ENCODE measurements around the gene LRRC8B.

LRRC8B gene

DNA sequence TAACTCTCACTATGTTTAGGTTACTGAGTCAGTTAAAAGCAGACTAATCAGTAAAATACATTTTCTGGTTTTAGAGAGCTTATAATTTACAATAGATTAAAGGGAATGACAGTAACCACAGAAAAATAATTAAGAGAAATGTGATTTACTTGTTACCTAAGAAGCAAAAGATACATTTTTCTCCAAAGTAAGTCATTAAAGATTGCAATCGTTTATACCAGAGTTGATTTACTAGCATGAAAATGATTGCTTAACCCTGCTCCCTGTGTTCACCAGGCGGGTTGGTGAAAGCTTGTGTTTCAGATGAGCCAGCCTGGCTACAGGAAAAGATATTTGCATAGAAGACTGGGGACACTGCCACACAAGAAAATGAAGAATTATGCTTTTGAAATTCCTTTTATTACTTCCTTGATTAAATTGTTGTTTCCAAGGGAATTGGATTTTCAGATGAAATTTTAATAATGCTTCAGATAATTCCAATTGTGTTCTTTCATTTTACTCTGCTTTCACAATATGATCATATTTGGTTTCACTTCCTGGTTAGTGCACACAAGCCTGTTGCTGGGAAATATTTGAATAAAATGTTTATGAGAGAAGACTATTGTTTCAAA, 27.9 kb downstream of the LRRC8B start:
- H3K9me3 Mint-ChIP-seq: no peaks in the 10 kb centered on the region
- peak overlapping the region; percentile 53 for H3K4me3 Mint-ChIP-seq
- peak overlapping the region; percentile 65 for H3K27ac Mint-ChIP-seq
- peaks cover 94% of the 10 kb centered on the region for H3K4me1 Mint-ChIP-seq
- peaks cover 50% of the 10 kb centered on the region for H3K36me3 Mint-ChIP-seq
- no peaks in the 10 kb centered on the region for H3K27me3 Mint-ChIP-seq

DNA sequence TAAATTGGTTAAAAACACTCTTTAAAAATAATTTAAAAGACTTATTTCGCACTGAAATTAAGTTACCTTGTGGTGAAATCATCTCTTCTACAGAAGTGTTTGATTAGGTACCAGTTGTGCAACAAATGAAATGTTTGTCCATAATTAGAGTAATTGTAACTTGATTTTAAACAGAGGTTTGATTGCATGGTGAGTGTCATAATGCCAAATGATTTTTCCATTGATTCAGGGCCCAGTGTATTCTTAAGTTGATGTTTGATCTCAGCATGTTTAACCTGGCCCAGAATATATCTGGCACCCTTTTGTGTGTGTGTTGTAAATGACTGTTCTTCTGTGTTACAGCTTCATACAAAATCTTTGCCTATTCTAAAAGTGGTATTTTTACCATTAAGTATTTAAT, 28.5 kb downstream of the LRRC8B start:
- Mint-ChIP-seq H3K27me3 (no peaks in the 10 kb centered on the region), H3K4me3 (peak overlapping the region; percentile 53), H3K4me1 (peaks cover 95% of the 10 kb centered on the region), H3K9me3 (no peaks in the 10 kb centered on the region), H3K36me3 (peaks cover 53% of the 10 kb centered on the region), H3K27ac (peak overlapping the region; percentile 55)

DNA sequence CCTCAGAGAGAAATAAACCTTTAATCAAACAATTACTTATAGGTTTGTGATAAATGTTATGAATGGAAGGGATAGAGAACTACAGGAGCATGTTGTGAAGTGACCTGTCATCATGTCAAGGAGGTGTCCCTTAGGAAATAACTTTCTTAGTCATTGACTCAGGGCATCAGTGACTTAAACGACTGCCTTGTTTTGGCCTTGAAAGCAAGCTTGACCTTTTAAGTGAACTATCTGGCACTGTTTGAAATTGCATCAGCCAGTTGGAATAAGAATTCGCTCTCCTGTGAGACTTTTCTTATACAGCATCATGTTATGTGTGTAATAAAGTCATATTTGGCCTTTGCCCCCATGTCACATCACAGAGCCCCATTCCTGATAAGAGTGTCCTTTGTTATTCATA, 30.9 kb downstream of the LRRC8B start:
- Mint-ChIP-seq H3K4me1 (peaks cover 77% of the 10 kb centered on the region), H3K27me3 (no peaks in the 10 kb centered on the region), H3K9me3 (no peaks in the 10 kb centered on the region), H3K4me3 (no peak overlapping the region), H3K36me3 (peaks cover 54% of the 10 kb centered on the region), H3K27ac (peak overlapping the region; percentile 17)

DNA sequence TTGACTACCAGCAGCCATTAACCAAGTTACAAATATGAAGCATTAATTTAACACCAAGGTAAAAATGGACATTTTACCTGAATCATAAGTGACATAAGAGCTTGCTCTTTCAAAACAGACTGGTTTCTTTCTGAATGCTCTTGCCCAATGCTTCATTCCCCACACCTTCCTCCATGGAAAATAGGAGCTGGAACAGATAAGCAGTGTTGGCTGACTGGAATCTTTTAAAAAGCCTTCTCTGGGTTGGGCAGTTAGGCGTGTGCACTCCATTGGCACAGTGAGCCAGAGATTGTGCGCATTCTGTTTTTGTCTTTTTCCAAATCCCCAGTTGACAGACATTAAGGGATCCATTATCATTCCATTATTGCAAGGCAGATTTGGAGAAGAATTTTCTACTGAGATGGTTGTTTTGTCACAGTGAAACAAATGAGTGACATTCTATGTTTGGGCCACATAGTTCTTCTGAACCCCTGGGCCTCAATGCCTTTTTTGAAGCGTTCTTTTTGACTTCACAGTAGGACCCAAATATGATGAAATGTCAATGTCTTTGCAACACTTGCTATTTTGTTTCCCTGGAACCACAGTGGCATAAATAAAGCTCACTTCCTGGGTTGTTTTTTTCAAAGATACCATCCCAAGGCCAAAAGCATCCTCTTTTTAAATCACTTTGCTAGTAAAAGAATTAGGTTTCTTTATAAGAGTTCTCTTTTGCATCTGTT, 32.3 kb downstream of the LRRC8B start:
- Mint-ChIP-seq H3K27me3 (no peaks in the 10 kb centered on the region), H3K4me3 (peak overlapping the region; percentile 26), H3K36me3 (peaks cover 51% of the 10 kb centered on the region), H3K9me3 (no peaks in the 10 kb centered on the region), H3K4me1 (peaks cover 66% of the 10 kb centered on the region), H3K27ac (peak overlapping the region; percentile 92)

DNA sequence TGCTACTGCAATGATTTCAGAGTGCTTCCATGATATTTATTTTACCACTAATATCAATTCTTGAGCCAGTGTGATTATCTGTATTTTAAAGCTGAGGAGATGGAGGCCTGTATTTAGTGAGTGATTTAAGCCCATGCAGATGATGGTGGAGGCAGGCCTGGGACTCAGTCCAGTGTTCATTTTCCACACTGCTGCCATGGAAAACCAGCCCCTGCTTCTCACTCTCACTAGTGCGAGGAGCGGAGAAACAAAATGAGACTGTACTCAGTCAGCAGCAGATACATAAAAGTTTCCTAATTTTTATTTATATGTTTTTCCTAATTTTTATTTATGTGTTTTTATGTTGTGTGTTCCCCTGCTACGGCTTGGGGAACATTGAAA, 32.8 kb downstream of the LRRC8B start:
- H3K36me3 Mint-ChIP-seq: peaks cover 53% of the 10 kb centered on the region
- H3K27ac Mint-ChIP-seq: peak overlapping the region; percentile 92
- no peaks in the 10 kb centered on the region for H3K27me3 Mint-ChIP-seq
- H3K9me3 Mint-ChIP-seq: no peaks in the 10 kb centered on the region
- peak overlapping the region; percentile 26 for H3K4me3 Mint-ChIP-seq
- H3K4me1 Mint-ChIP-seq: peaks cover 66% of the 10 kb centered on the region

DNA sequence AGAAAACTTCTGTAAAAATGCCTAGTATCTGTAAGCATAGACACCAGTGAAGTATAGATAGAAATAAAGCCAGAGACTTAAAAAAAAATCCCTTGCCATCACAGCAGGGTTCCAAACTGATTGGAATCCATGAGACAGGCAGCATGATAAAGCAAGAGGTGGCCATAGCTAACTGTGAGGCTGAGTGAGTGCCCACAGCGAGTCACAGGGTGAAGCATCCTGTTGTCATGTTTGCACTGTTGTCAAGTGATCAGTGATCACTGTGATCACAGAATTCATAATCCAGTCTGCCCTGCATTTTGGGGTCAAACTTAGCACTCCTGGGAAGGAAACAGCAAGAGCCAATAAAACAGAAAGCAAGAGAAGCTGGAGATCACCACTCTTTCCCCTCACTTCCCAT, 33.3 kb downstream of the LRRC8B start:
- peak overlapping the region; percentile 20 for H3K27ac Mint-ChIP-seq
- H3K36me3 Mint-ChIP-seq: peaks cover 52% of the 10 kb centered on the region
- H3K27me3 Mint-ChIP-seq: no peaks in the 10 kb centered on the region
- no peaks in the 10 kb centered on the region for H3K9me3 Mint-ChIP-seq
- no peak overlapping the region for H3K4me3 Mint-ChIP-seq
- H3K4me1 Mint-ChIP-seq: peaks cover 65% of the 10 kb centered on the region

DNA sequence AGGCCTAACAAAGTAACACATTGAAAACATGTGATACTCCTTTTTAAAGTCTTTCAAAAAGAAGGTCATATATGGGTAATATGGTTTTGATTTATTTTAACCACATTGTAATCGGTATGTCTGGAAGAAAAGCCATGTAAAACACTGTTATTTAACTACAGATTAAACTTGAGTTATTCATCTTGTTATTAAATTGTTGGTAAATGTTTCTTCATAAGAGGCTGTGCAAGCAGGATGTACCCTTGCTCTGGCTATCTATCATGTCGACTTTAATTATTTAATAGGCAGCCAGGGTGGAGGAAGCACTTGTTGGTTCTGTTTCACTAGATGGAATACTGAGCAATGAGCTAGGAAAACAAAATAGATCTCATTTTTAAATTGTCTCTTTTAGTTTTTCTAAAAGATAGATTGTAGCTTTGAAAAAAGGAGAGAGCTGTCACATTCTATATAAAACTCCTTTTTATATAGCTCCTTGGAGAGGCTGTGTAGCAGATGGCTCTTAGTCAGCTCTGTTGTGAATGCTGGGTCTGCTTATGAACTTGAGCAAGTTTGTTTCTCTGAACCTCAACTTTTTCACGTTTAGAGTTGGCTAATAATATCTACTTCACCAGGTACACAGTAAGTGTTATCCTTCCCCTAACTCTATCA, 39.5 kb downstream of the LRRC8B start:
- peaks cover 26% of the 10 kb centered on the region for H3K36me3 Mint-ChIP-seq
- peak overlapping the region; percentile 16 for H3K4me3 Mint-ChIP-seq
- peaks cover 63% of the 10 kb centered on the region for H3K4me1 Mint-ChIP-seq
- H3K27me3 Mint-ChIP-seq: no peaks in the 10 kb centered on the region
- H3K9me3 Mint-ChIP-seq: no peaks in the 10 kb centered on the region
- peak overlapping the region; percentile 70 for H3K27ac Mint-ChIP-seq

DNA sequence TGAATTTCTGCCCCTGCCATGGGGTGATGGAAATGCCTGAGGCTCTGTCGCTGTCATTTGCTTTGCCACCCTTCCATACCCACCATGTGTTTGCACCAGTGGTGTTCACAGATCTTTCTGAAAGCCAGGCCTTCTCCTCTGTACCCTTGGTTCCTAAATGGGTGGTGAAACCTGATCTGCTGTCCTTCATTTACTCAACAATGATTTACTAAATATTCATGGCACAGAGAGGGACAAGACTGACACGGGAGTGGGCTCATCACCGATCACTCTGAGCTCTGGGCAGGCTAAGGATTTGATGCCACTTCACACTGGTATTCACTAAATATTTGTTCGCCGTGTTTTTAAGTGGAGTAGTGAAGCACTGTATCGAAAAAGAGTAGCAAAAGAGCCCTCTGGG, 40.9 kb downstream of the LRRC8B start:
- Mint-ChIP-seq H3K27ac (peak overlapping the region; percentile 8), H3K36me3 (peaks cover 32% of the 10 kb centered on the region), H3K4me1 (peaks cover 67% of the 10 kb centered on the region), H3K27me3 (no peaks in the 10 kb centered on the region), H3K4me3 (no peak overlapping the region), H3K9me3 (no peaks in the 10 kb centered on the region)

DNA sequence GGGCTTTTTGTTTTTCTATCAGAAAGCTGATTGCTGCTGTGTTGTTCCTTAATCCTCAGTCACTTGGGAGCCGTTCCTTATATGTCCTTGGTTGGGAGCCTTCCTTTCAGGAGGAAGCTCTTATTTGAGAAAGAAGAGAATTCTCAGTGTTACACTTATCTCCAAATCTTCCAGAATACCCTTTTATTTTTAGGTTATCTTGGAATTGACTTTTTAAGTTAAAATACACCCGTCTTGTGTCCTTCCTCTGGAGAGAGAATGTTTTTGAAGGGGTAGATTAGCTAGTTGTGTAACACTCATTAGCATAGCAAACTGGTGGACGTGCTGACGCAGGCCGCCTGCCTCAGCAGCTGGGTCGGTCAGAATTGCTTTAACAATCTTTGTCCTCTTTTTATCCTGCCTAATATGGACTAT, 42.1 kb downstream of the LRRC8B start:
- H3K36me3 Mint-ChIP-seq: peaks cover 41% of the 10 kb centered on the region
- H3K4me1 Mint-ChIP-seq: peaks cover 78% of the 10 kb centered on the region
- peak overlapping the region; percentile 32 for H3K27ac Mint-ChIP-seq
- peak overlapping the region; percentile 4 for H3K4me3 Mint-ChIP-seq
- no peaks in the 10 kb centered on the region for H3K27me3 Mint-ChIP-seq
- no peaks in the 10 kb centered on the region for H3K9me3 Mint-ChIP-seq

DNA sequence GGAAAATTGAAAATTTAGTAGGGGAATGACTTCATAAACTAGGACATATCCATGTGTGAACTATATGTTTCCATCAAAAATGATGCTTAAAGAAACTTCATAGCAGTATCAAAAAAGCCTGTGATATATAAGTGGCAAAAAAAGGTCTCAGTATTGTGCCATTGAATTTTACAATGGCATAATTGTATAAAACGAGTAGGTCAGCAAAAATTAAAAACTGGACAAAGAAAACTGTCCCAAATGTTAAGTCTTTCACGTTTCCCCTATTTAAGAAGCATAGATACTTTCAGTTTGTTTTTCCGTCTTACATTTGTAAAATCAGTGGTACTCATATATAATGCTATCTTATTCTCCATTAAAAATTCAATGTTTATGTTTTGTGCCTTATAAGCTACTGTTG, 43.2 kb downstream of the LRRC8B start:
- Mint-ChIP-seq H3K36me3 (peaks cover 42% of the 10 kb centered on the region), H3K4me1 (peaks cover 77% of the 10 kb centered on the region), H3K27ac (no peak overlapping the region), H3K4me3 (no peak overlapping the region), H3K27me3 (no peaks in the 10 kb centered on the region), H3K9me3 (no peaks in the 10 kb centered on the region)

DNA sequence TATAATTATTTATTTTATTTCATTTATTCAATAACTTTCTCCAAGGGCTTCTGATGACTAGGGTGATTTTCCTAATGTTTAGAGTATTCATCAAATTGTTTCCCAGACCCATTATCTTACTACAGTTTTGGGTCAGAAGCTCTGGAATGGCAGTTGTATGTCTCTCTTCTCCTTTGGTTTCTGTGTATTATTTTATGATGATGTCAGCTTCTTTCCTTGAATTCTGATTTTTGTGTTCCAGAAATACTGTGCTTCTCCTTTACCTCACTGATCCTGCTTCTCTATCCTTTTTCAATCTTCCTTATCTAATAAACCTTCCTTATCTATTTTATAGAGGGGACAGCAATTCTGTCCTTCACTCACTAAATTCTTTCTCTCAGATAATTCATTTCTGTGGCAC, 48.8 kb downstream of the LRRC8B start:
- Mint-ChIP-seq H3K27me3 (no peaks in the 10 kb centered on the region), H3K4me1 (peaks cover 54% of the 10 kb centered on the region), H3K36me3 (peaks cover 46% of the 10 kb centered on the region), H3K27ac (peak overlapping the region; percentile 55), H3K9me3 (no peaks in the 10 kb centered on the region), H3K4me3 (no peak overlapping the region)

DNA sequence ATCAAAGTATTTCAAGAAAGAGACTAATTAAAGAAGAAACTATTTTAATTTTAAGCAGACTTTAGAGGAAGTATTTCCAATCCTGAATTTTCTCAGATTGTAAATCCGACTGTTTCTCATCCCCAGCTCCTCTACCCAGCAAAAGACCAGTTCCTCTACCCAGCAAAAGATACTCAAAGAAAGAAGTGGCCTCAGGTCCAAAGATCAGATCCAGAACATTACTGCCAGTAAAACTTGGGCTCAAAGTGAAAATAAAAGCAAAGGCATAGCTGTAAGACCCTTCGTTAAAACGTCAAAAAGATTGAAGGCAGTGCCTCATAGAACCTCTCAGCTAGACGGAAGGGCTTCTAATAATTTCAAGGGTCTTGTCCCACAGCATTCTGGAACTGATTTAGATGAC, 50.0 kb downstream of the LRRC8B start:
- Mint-ChIP-seq H3K4me3 (no peak overlapping the region), H3K36me3 (peaks cover 47% of the 10 kb centered on the region), H3K9me3 (no peaks in the 10 kb centered on the region), H3K27me3 (no peaks in the 10 kb centered on the region), H3K27ac (peak overlapping the region; percentile 83), H3K4me1 (peaks cover 60% of the 10 kb centered on the region)

DNA sequence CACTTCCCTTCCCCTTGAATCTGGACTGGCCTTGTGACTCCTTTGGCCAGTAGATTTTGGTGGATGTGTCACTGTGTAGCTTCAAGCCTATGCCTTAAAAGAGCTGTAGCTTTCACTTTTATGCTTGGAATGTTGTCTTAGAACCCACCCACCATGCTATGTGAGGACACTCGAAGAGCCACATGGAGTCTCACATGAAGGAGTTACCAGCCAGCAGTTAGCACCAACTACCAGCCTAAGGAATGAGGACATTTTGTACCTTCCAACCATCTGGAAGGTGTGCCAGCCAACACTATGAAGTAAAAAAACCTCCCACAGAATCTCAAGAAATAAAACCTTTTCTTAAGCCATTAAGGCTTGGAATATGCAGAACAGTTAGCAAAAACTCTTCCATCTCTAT, 50.6 kb downstream of the LRRC8B start:
- Mint-ChIP-seq H3K4me3 (no peak overlapping the region), H3K36me3 (peaks cover 49% of the 10 kb centered on the region), H3K27ac (no peak overlapping the region), H3K4me1 (peaks cover 64% of the 10 kb centered on the region), H3K27me3 (no peaks in the 10 kb centered on the region), H3K9me3 (no peaks in the 10 kb centered on the region)

DNA sequence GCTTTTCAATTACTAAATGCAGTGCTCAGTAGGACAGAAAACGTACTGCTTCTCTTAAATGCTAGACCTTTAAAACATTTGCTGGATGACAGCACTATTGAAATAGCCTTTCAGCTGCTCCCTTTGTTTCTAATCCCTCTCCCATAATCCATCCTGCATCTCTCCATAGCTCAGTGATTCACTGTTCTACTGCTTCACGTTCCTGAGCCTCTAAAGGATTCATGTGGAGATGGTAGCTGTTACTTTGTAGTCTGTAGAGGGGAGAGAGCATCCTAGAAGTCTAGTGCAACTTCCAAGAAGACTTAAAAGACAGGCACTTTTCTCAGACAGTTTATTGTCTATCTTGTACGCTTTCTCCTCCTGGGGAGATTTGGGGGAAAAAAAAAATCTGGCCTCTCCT, 51.4 kb downstream of the LRRC8B start:
- Mint-ChIP-seq H3K9me3 (no peaks in the 10 kb centered on the region), H3K4me1 (peaks cover 64% of the 10 kb centered on the region), H3K36me3 (peaks cover 45% of the 10 kb centered on the region), H3K4me3 (no peak overlapping the region), H3K27me3 (no peaks in the 10 kb centered on the region), H3K27ac (no peak overlapping the region)

DNA sequence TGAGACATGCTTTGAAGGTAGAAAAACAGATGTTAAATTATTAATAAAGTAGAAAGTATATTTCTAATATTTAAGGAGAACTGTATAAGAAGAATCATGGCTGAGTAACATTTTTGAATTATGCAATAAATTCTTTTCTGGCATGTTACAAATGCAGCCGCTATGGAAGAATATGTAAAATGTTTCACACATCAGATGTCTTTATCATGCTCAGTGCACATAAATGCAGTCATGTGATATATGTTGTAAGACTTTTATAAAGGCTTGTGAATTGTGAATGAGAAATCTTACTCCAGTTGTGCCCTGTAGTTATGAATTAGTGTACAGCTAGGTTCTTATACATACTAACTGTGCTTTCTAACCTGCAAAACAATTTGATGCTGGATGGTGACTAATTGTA, 53.5 kb downstream of the LRRC8B start:
- H3K27me3 Mint-ChIP-seq: no peaks in the 10 kb centered on the region
- no peaks in the 10 kb centered on the region for H3K9me3 Mint-ChIP-seq
- H3K36me3 Mint-ChIP-seq: peaks cover 43% of the 10 kb centered on the region
- H3K4me3 Mint-ChIP-seq: no peak overlapping the region
- H3K27ac Mint-ChIP-seq: no peak overlapping the region
- peaks cover 69% of the 10 kb centered on the region for H3K4me1 Mint-ChIP-seq

DNA sequence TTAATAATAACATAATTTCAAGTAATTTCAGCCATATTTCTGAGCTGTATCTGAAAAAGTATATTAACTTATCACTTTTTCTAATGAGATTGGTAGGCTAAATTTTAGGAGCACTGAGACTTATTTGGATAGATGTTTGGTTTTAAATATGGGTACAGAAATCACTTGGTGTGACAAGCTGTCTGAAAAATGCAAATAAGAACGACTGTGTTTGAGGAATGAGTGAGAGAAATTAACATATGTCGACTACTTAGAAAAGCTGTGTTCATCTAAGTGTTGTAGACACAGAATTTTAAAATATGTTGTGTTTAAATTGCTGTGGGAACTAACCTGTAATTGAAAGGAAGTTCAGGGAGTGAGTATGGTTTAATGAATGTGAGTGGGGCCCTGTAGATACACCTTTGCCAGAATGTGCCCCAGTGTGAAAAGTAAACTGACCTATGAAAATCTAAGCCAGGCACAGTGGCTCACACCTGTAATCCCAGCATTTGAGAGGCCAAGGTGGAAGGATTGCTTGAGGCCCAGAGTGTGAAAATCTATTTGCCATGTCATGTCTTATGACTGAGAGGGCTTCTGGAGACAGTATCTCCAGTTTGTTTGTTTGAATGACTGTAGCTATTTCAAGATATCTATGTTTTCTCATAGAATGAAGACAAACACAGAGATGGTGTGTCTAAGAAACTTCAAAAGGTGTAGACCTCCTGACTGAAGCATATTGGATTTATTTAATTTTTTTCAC, 54.5 kb downstream of the LRRC8B start:
- Mint-ChIP-seq H3K9me3 (no peaks in the 10 kb centered on the region), H3K36me3 (peaks cover 44% of the 10 kb centered on the region), H3K4me3 (no peak overlapping the region), H3K27me3 (no peaks in the 10 kb centered on the region), H3K27ac (no peak overlapping the region), H3K4me1 (peaks cover 67% of the 10 kb centered on the region)

Data from activated naive CD4-positive, alpha-beta T cell treated with anti-CD3 and anti-CD28 coated beads, Interleukin-2, amount 50 U/mL, for 24 hours (primary cell).